ENCODE data around the gene BGLAP.

- TF ChIP-seq, protein P1, sequence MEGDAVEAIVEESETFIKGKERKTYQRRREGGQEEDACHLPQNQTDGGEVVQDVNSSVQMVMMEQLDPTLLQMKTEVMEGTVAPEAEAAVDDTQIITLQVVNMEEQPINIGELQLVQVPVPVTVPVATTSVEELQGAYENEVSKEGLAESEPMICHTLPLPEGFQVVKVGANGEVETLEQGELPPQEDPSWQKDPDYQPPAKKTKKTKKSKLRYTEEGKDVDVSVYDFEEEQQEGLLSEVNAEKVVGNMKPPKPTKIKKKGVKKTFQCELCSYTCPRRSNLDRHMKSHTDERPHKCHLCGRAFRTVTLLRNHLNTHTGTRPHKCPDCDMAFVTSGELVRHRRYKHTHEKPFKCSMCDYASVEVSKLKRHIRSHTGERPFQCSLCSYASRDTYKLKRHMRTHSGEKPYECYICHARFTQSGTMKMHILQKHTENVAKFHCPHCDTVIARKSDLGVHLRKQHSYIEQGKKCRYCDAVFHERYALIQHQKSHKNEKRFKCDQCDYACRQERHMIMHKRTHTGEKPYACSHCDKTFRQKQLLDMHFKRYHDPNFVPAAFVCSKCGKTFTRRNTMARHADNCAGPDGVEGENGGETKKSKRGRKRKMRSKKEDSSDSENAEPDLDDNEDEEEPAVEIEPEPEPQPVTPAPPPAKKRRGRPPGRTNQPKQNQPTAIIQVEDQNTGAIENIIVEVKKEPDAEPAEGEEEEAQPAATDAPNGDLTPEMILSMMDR (IDR thresholded peaks at IDR 0.05): no peak
- no peak for TF ChIP-seq EZH2 (IDR thresholded peaks at IDR 0.05; ENCODE audit: borderline replicate concordance, insufficient read depth, low read depth, low read length, poor library complexity, severe bottlenecking)
Observed at GRCh38 chr1:156284757-156285156, 42.8 kb downstream of the BGLAP start.

Measured in B cell (primary cell).